Measurements from ENCODE around the gene USP10. TPM values are rescaled to one million over a fixed set of nuclear protein-coding genes. Genes with fewer than 3 reads are reported as not detected.

USP10 gene
- total RNA-seq, 1 experiment from 2014 or later = 50.4 TPM

DNA sequence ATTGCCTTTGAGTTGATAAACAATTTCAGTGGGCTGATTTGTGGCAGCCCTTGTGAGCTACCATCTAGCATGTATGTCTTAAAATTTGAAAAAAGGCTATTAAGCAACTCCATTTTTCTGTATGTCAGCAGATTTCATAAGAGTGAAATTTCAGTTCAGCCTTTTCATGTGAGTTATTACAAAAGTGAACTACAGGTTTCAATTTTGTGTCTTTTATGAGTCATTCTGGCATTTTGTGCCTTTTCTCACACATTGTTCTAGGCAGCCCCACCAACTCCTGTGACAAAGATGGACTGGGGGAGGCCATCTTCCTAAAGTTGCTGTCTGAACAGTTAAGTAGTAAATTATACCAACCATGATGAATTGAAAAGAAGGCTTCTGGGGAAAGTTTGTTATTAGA, 52.1 kb downstream of the USP10 start:
- H3K27me3 ChIP-seq (ENCODE audit: low read length) = no peaks in the 10 kb centered on the region
- no peaks in the 10 kb centered on the region for H3K36me3 ChIP-seq (ENCODE audit: low read depth, low read length)
- no peak overlapping the region for H3K9ac ChIP-seq (ENCODE audit: low read length)
- ChIA-PET CTCF (no interaction called here), POLR2A (ENCODE audit: unreplicated experiment) (no interaction called here)
- BruUV-seq (replicated peaks) = no TSS peak
- no peaks in the 10 kb centered on the region for H3K9me3 ChIP-seq (ENCODE audit: low read length)
- H3K9me2 ChIP-seq (replicated peaks; ENCODE audit: low read length) = no peaks in the 10 kb centered on the region
- H3K4me3 ChIP-seq (ENCODE audit: low read length) = no peak overlapping the region
- H3K4me1 ChIP-seq (ENCODE audit: insufficient read depth, low read length) = peaks cover 11% of the 10 kb centered on the region
- peaks cover 97% of the 10 kb centered on the region for H3K79me2 ChIP-seq (ENCODE audit: low read length)
- no peaks in the 10 kb centered on the region for H3F3A ChIP-seq (ENCODE audit: low read length, unreplicated experiment)
- H3K4me2 ChIP-seq (ENCODE audit: low read length) = no peak overlapping the region
- H3K27ac ChIP-seq (ENCODE audit: low read length) = no peak overlapping the region
- H4K20me1 ChIP-seq (ENCODE audit: low read length) = peaks cover 26% of the 10 kb centered on the region
- TF ChIP-seq, protein P1, sequence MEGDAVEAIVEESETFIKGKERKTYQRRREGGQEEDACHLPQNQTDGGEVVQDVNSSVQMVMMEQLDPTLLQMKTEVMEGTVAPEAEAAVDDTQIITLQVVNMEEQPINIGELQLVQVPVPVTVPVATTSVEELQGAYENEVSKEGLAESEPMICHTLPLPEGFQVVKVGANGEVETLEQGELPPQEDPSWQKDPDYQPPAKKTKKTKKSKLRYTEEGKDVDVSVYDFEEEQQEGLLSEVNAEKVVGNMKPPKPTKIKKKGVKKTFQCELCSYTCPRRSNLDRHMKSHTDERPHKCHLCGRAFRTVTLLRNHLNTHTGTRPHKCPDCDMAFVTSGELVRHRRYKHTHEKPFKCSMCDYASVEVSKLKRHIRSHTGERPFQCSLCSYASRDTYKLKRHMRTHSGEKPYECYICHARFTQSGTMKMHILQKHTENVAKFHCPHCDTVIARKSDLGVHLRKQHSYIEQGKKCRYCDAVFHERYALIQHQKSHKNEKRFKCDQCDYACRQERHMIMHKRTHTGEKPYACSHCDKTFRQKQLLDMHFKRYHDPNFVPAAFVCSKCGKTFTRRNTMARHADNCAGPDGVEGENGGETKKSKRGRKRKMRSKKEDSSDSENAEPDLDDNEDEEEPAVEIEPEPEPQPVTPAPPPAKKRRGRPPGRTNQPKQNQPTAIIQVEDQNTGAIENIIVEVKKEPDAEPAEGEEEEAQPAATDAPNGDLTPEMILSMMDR (conservative IDR thresholded peaks at IDR 0.05; ENCODE audit: low read depth, low read length) = no peak
- TF ChIP-seq EZH2phosphoT487 (IDR thresholded peaks at IDR 0.05; ENCODE audit: borderline replicate concordance, low read length) = no peak
- TF ChIP-seq EZH2 (IDR thresholded peaks at IDR 0.05; ENCODE audit: low read length, unreplicated experiment) = no peak
- intact Hi-C loops (cut with micrococcal nuclease) = no loop called here
- no peak overlapping the region for H2AFZ ChIP-seq (ENCODE audit: low read length)
- ATAC-seq (no peak), DNase-seq (peak; percentile 11)

DNA sequence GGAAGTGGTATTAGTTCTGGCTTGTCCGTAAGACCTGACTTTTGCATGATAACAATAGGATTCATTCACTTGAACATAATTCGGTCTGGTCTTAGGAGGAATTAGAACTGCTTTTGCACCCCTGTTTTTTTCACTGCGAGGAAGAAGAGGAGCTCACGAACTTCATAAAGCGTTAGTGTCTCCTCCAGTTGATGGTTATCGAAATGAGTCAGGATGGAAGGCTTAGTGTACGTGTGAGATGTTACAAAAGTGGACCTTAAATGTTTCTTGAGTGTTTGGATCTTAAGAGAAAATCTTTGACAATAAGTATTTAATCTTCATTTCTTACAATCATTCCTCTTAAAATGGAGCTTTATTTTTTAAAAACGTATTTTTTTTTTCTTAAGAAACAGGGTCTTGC, 52.8 kb downstream of the USP10 start:
- intact Hi-C loops (cut with micrococcal nuclease) = no loop called here
- no TSS peak for BruUV-seq (replicated peaks)
- TF ChIP-seq EZH2 (IDR thresholded peaks at IDR 0.05; ENCODE audit: low read length, unreplicated experiment) = no peak
- TF ChIP-seq, protein P1 (conservative IDR thresholded peaks at IDR 0.05; ENCODE audit: low read depth, low read length) = no peak
- TF ChIP-seq EZH2phosphoT487 (IDR thresholded peaks at IDR 0.05; ENCODE audit: borderline replicate concordance, low read length) = no peak
- no peak overlapping the region for H3K4me2 ChIP-seq (ENCODE audit: low read length)
- H3K9me3 ChIP-seq (ENCODE audit: low read length) = no peaks in the 10 kb centered on the region
- H2AFZ ChIP-seq (ENCODE audit: low read length) = no peak overlapping the region
- DNase-seq (no peak), ATAC-seq (no peak)
- no peak overlapping the region for H3K4me3 ChIP-seq (ENCODE audit: low read length)
- POLR2A ChIA-PET (ENCODE audit: unreplicated experiment) = no interaction called here
- no peak overlapping the region for H3K27ac ChIP-seq (ENCODE audit: low read length)
- H4K20me1 ChIP-seq (ENCODE audit: low read length) = peaks cover 26% of the 10 kb centered on the region
- peaks cover 11% of the 10 kb centered on the region for H3K4me1 ChIP-seq (ENCODE audit: insufficient read depth, low read length)
- CTCF ChIA-PET = interaction anchor here (1.1 kb wide), 2 partner anchors 172 to 219 kb away, joined by 3 to 6 read pairs; no protein-coding TSS in a partner anchor
- no peak overlapping the region for H3K9ac ChIP-seq (ENCODE audit: low read length)
- no peaks in the 10 kb centered on the region for H3F3A ChIP-seq (ENCODE audit: low read length, unreplicated experiment)
- H3K9me2 ChIP-seq (replicated peaks; ENCODE audit: low read length) = no peaks in the 10 kb centered on the region
- H3K36me3 ChIP-seq (ENCODE audit: low read depth, low read length) = no peaks in the 10 kb centered on the region
- peaks cover 95% of the 10 kb centered on the region for H3K79me2 ChIP-seq (ENCODE audit: low read length)
- no peaks in the 10 kb centered on the region for H3K27me3 ChIP-seq (ENCODE audit: low read length)

Data from PC-3 (cell line).